Measurements from ENCODE around the gene TAC4.
A peak's percentile ranks its signal among the peaks of the same experiment; 100 is the strongest.

The TAC4 gene

GRCh38 chr17:49872754-49873377 is 25.0 kb upstream of the TAC4 start:
- DNase-seq (ENCODE audit: low read depth): no peak

- DNase-seq (ENCODE audit: low read depth): no peak
These were observed 23.3 kb upstream of the TAC4 start for GRCh38 chr17:49871211-49871610.

GRCh38 chr17:49870298-49870697 is 22.4 kb upstream of the TAC4 start:
- DNase-seq (ENCODE audit: low read depth): no peak

GRCh38 chr17:49869038-49869374 is 21.1 kb upstream of the TAC4 start:
- no peak for DNase-seq (ENCODE audit: low read depth)

GRCh38 chr17:49866882-49867413 is 19.1 kb upstream of the TAC4 start:
- DNase-seq (ENCODE audit: low read depth): no peak

- no peak for DNase-seq (ENCODE audit: low read depth)
These were observed 18.1 kb upstream of the TAC4 start for GRCh38 chr17:49866019-49866380.

GRCh38 chr17:49862781-49863331 is 15.0 kb upstream of the TAC4 start:
- DNase-seq (ENCODE audit: low read depth): no peak

GRCh38 chr17:49861150-49861884 is 13.4 kb upstream of the TAC4 start:
- DNase-seq (ENCODE audit: low read depth): no peak

GRCh38 chr17:49859991-49860953 is 12.4 kb upstream of the TAC4 start:
- no peak for DNase-seq (ENCODE audit: low read depth)

GRCh38 chr17:49858796-49859195 is 10.9 kb upstream of the TAC4 start:
- no peak for DNase-seq (ENCODE audit: low read depth)

GRCh38 chr17:49854126-49854525 is 6.3 kb upstream of the TAC4 start:
- no peak for DNase-seq (ENCODE audit: low read depth)

GRCh38 chr17:49853470-49854015 is 5.7 kb upstream of the TAC4 start:
- no peak for DNase-seq (ENCODE audit: low read depth)

GRCh38 chr17:49851387-49852291 is 3.8 kb upstream of the TAC4 start:
- peak; percentile 47 for DNase-seq (ENCODE audit: low read depth)

- DNase-seq (ENCODE audit: low read depth): no peak
These were observed 3.0 kb upstream of the TAC4 start for GRCh38 chr17:49850772-49851386.

GRCh38 chr17:49850218-49850610 is 2.3 kb upstream of the TAC4 start:
- DNase-seq (ENCODE audit: low read depth): no peak

- no peak for DNase-seq (ENCODE audit: low read depth)
These were observed 870 bp upstream of the TAC4 start for GRCh38 chr17:49848739-49849138.

- DNase-seq (ENCODE audit: low read depth): no peak
These were observed 744 bp downstream of the TAC4 start for GRCh38 chr17:49846938-49847712.

GRCh38 chr17:49845321-49845720 is 2.5 kb downstream of the TAC4 start:
- DNase-seq (ENCODE audit: low read depth): no peak

GRCh38 chr17:49843774-49844350 is 4.0 kb downstream of the TAC4 start:
- no peak for DNase-seq (ENCODE audit: low read depth)
